Measurements from ENCODE around the gene NPC2. TPM values are rescaled to one million over a fixed set of nuclear protein-coding genes. Genes with fewer than 3 reads are reported as not detected.

The NPC2 gene
- total RNA-seq, 1 experiment from 2014 or later: 141 TPM

DNA sequence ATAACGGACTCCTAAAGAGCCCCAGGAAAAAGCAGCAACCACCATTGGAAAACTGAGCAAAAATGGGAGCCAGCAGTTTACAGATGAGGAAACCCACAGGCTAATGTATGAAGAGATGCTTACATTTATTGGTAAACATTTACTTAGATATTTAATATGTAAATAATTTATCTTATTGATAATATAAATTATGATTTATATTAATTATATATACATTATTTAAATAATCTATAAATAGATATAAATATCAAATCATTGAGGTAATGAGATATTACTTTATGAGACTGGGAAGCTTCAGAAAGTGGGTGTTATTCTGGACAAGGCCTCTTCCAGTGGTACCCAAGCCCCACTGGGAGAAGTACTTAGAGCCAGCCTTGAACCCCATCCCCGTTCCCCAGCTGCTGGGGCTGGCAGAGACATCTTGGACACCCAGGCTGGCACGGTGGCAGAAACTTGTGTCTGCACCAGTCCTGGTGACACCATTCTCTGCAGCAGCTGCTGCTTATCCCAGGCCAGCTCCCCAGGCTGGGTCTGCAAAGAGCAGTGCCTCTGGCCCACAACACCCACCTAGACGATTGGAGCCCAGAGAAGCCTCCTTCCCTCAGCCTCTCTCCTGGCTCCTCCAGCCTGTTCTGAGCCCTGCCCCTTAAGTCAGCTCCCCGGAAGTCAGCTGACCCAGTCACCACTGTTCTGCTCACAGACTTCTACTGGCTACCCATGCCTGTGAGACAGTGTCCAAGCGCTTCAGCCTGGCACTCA is 26.4 kb upstream of the NPC2 start:
- ChIA-PET CTCF (no interaction called here), POLR2A (no interaction called here)
- H3K27ac ChIP-seq (ENCODE audit: low read length): no peak overlapping the region
- DNase-seq (ENCODE audit: low read depth, low spot score) (no peak), ATAC-seq (no peak)
- TF ChIP-seq SIN3A (IDR thresholded peaks at IDR 0.05; ENCODE audit: borderline replicate concordance, insufficient read depth, low read depth, low read length) (no peak), TCF7L2 (IDR thresholded peaks at IDR 0.05; ENCODE audit: low read depth, low read length) (no peak), POLR2AphosphoS5 (IDR thresholded peaks at IDR 0.05; ENCODE audit: low read depth, low read length) (no peak)
- TF ChIP-seq, protein P1, sequence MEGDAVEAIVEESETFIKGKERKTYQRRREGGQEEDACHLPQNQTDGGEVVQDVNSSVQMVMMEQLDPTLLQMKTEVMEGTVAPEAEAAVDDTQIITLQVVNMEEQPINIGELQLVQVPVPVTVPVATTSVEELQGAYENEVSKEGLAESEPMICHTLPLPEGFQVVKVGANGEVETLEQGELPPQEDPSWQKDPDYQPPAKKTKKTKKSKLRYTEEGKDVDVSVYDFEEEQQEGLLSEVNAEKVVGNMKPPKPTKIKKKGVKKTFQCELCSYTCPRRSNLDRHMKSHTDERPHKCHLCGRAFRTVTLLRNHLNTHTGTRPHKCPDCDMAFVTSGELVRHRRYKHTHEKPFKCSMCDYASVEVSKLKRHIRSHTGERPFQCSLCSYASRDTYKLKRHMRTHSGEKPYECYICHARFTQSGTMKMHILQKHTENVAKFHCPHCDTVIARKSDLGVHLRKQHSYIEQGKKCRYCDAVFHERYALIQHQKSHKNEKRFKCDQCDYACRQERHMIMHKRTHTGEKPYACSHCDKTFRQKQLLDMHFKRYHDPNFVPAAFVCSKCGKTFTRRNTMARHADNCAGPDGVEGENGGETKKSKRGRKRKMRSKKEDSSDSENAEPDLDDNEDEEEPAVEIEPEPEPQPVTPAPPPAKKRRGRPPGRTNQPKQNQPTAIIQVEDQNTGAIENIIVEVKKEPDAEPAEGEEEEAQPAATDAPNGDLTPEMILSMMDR (IDR thresholded peaks at IDR 0.05): no peak
- TF ChIP-seq, protein P2, sequence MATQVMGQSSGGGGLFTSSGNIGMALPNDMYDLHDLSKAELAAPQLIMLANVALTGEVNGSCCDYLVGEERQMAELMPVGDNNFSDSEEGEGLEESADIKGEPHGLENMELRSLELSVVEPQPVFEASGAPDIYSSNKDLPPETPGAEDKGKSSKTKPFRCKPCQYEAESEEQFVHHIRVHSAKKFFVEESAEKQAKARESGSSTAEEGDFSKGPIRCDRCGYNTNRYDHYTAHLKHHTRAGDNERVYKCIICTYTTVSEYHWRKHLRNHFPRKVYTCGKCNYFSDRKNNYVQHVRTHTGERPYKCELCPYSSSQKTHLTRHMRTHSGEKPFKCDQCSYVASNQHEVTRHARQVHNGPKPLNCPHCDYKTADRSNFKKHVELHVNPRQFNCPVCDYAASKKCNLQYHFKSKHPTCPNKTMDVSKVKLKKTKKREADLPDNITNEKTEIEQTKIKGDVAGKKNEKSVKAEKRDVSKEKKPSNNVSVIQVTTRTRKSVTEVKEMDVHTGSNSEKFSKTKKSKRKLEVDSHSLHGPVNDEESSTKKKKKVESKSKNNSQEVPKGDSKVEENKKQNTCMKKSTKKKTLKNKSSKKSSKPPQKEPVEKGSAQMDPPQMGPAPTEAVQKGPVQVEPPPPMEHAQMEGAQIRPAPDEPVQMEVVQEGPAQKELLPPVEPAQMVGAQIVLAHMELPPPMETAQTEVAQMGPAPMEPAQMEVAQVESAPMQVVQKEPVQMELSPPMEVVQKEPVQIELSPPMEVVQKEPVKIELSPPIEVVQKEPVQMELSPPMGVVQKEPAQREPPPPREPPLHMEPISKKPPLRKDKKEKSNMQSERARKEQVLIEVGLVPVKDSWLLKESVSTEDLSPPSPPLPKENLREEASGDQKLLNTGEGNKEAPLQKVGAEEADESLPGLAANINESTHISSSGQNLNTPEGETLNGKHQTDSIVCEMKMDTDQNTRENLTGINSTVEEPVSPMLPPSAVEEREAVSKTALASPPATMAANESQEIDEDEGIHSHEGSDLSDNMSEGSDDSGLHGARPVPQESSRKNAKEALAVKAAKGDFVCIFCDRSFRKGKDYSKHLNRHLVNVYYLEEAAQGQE (IDR thresholded peaks at IDR 0.05; ENCODE audit: insufficient read depth in 1 of 2, low read depth in 2 of 2, low read length in 1 of 2): no peak
- in situ Hi-C loops (cut with HindIII; ENCODE audit: low pct_unique_long_range_greater_than_20kb, low sequenced_read_pairs) (no loop called here), intact Hi-C loops (cut with micrococcal nuclease; ENCODE audit: unreplicated experiment) (no loop called here)
- H3K27me3 ChIP-seq (ENCODE audit: control insufficient read depth, insufficient read depth, low read length): no peaks in the 10 kb centered on the region
- H3K4me1 ChIP-seq (ENCODE audit: control insufficient read depth, insufficient read depth, low read length): no peaks in the 10 kb centered on the region
- H3K9me3 ChIP-seq (ENCODE audit: control insufficient read depth, insufficient read depth, low read depth, low read length): no peaks in the 10 kb centered on the region
- H3K36me3 ChIP-seq (ENCODE audit: control insufficient read depth, insufficient read depth, low read length): no peaks in the 10 kb centered on the region
- H3K4me3 ChIP-seq (ENCODE audit: low read depth in 2 of 2, low read length in 2 of 2): no peak overlapping the region
- BruUV-seq (replicated peaks): no TSS peak

DNA sequence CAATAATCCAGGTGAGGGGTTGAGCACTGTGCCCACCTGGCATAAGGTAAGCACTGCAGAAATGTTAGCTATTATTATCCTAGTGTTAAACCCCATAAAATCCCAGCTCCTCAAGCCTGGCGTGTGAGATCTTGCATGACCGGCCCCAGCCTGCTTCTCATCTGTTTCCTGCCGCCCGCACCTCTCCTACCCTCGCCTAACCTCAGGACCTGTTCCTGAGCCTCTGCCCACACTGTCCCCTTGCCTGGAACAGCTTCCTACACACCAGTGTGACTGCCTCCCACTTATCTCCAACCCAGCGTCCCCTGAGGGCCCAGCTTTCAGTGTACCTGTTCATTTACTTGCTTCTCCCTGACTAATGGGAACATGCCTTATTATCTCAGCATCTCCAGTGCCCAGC is 25.1 kb upstream of the NPC2 start:
- no peak for DNase-seq (ENCODE audit: low read depth, low spot score)
- POLR2A ChIA-PET: no interaction called here
- Histone ChIP-seq H3K9me3 (ENCODE audit: control insufficient read depth, insufficient read depth, low read depth, low read length) (no peaks in the 10 kb centered on the region), H3K27ac (ENCODE audit: low read length) (no peak overlapping the region), H3K4me3 (ENCODE audit: low read depth in 2 of 2, low read length in 2 of 2) (no peak overlapping the region), H3K36me3 (ENCODE audit: control insufficient read depth, insufficient read depth, low read length) (no peaks in the 10 kb centered on the region), H3K4me1 (ENCODE audit: control insufficient read depth, insufficient read depth, low read length) (no peaks in the 10 kb centered on the region), H3K27me3 (ENCODE audit: control insufficient read depth, insufficient read depth, low read length) (no peaks in the 10 kb centered on the region)
- no peak for ATAC-seq
- TF ChIP-seq, protein P2 (IDR thresholded peaks at IDR 0.05; ENCODE audit: insufficient read depth in 1 of 2, low read depth in 2 of 2, low read length in 1 of 2): no peak
- TF ChIP-seq SIN3A (IDR thresholded peaks at IDR 0.05; ENCODE audit: borderline replicate concordance, insufficient read depth, low read depth, low read length) (no peak), TCF7L2 (IDR thresholded peaks at IDR 0.05; ENCODE audit: low read depth, low read length) (no peak), POLR2AphosphoS5 (IDR thresholded peaks at IDR 0.05; ENCODE audit: low read depth, low read length) (no peak)
- TF ChIP-seq, protein P1 (IDR thresholded peaks at IDR 0.05): no peak
- in situ Hi-C loops (cut with HindIII; ENCODE audit: low pct_unique_long_range_greater_than_20kb, low sequenced_read_pairs): no loop called here
- intact Hi-C loops (cut with micrococcal nuclease; ENCODE audit: unreplicated experiment): no loop called here
- CTCF ChIA-PET: no interaction called here
- BruUV-seq (replicated peaks): no TSS peak
